Measurements from ENCODE around the gene MAP3K2. TPM values are rescaled to one million over a fixed set of nuclear protein-coding genes. Genes with fewer than 3 reads are reported as not detected.

MAP3K2 gene
- 19.4 TPM for polyA plus RNA-seq (2013, experiment 1 of 2)
- polyA plus RNA-seq (2013, experiment 2 of 2) = 19.7 TPM

- Histone ChIP-seq H3K9ac (ENCODE audit: low read length) (peak within 1 kb of the TSS; percentile 97), H3K4me2 (ENCODE audit: low read length, poor library complexity, severe bottlenecking) (peak within 1 kb of the TSS; percentile 92), H3K9me3 (ENCODE audit: control insufficient read depth, low read length) (no peaks in the 10 kb centered on the region), H3K79me1 (replicated peaks; ENCODE audit: low read length, poor library complexity, severe bottlenecking) (peaks cover 7% of the 10 kb centered on the region), H3K27me3 (ENCODE audit: control insufficient read depth in 1 of 2, insufficient read depth in 1 of 2, low read length in 2 of 2) (no peaks in the 10 kb centered on the region), H2BK15ac (ENCODE audit: low read depth, poor library complexity, severe bottlenecking) (peak within 1 kb of the TSS; percentile 93), H2BK5ac (ENCODE audit: low read depth, low read length, poor library complexity, severe bottlenecking) (peak within 1 kb of the TSS; percentile 97), H3K18ac (ENCODE audit: low read depth in 1 of 2, low read length in 2 of 2) (peak within 1 kb of the TSS; percentile 98 to 99), H4K8ac (ENCODE audit: low read length) (peak within 1 kb of the TSS; percentile 96), H2BK120ac (ENCODE audit: low read depth, low read length) (peak within 1 kb of the TSS; percentile 100), H3K4me1 (ENCODE audit: control insufficient read depth, insufficient read depth, low read depth, low read length) (peaks cover 4% of the 10 kb centered on the region), H2AFZ (ENCODE audit: low read depth, low read length) (peak within 1 kb of the TSS; percentile 71), H2BK12ac (ENCODE audit: low read length in 2 of 2) (peak within 1 kb of the TSS in 1 of 2 experiments; percentile 77), H3K14ac (ENCODE audit: low read length in 2 of 2) (peak within 1 kb of the TSS; percentile 94 to 100), H2AK5ac (ENCODE audit: low read length, severe bottlenecking) (peak within 1 kb of the TSS; percentile 51), H3K36me3 (ENCODE audit: control insufficient read depth in 1 of 2, insufficient read depth in 2 of 2, low read depth in 1 of 2, low read length in 2 of 2) (no peaks in the 10 kb centered on the region), H3K4ac (ENCODE audit: low read depth in 1 of 2, low read length in 2 of 2) (peak within 1 kb of the TSS; percentile 96 to 99), H4K91ac (ENCODE audit: low read length) (peak within 1 kb of the TSS; percentile 97), H3K27ac (ENCODE audit: low read length, poor library complexity, severe bottlenecking) (peak within 1 kb of the TSS; percentile 86), H3K4me3 (ENCODE audit: insufficient read depth in 1 of 2, low read depth in 1 of 2, low read length in 2 of 2) (peak within 1 kb of the TSS; percentile 92 to 99), H3K23ac (ENCODE audit: low read length in 2 of 2) (peak within 1 kb of the TSS in 1 of 2 experiments; percentile 99)
- DNase-seq = peak; percentile 91
- 1% methylated on average over 47 of the region's 100 CpGs for WGBS
Measured at GRCh38 chr2:127387655-127388422, at the start of gene MAP3K2. TSS of gene MAP3K2 (minus strand) at chr2:127387975. CDS start at chr2:127343129, 44,846 bp downstream.

DNA sequence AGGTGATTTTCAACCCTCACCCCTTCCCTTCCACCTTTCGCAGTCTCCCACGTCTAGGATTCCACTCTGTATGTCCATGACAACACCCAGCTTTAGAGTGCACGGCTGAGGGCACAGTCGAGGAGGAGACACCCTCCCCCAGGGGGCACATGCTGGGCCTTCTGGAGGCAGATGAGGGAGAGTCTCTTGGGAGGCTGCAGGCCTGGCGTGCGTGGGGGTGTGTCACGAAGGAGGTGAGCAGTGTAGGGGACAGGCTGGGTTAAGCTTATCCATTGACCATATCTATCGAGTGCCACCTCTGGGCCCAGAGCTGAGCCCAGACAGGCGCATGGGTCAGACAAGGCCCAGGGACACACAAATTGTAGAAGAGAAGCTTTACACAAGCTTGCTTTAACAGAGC lies 49.3 kb upstream of the MAP3K2 start:
- Histone ChIP-seq H3K4me2 (ENCODE audit: low read length, poor library complexity, severe bottlenecking) (no peak overlapping the region), H2BK15ac (ENCODE audit: low read depth, poor library complexity, severe bottlenecking) (no peak overlapping the region), H3K4me1 (ENCODE audit: control insufficient read depth, insufficient read depth, low read depth, low read length) (peaks cover 1% of the 10 kb centered on the region), H4K8ac (ENCODE audit: low read length) (no peak overlapping the region), H3K14ac (ENCODE audit: low read length in 2 of 2) (no peak overlapping the region), H2BK120ac (ENCODE audit: low read depth, low read length) (no peak overlapping the region), H3K27me3 (ENCODE audit: control insufficient read depth in 1 of 2, insufficient read depth in 1 of 2, low read length in 2 of 2) (no peaks in the 10 kb centered on the region), H3K9me3 (ENCODE audit: control insufficient read depth, low read length) (peaks cover 11% of the 10 kb centered on the region), H2AFZ (ENCODE audit: low read depth, low read length) (no peak overlapping the region), H3K4ac (ENCODE audit: low read depth in 1 of 2, low read length in 2 of 2) (no peak overlapping the region), H2BK12ac (ENCODE audit: low read length in 2 of 2) (no peak overlapping the region), H2BK5ac (ENCODE audit: low read depth, low read length, poor library complexity, severe bottlenecking) (no peak overlapping the region), H3K36me3 (ENCODE audit: control insufficient read depth in 1 of 2, insufficient read depth in 2 of 2, low read depth in 1 of 2, low read length in 2 of 2) (peaks cover 0 to 4% of the 10 kb centered on the region in 2 experiments), H3K18ac (ENCODE audit: low read depth in 1 of 2, low read length in 2 of 2) (no peak overlapping the region), H4K91ac (ENCODE audit: low read length) (no peak overlapping the region), H3K23ac (ENCODE audit: low read length in 2 of 2) (no peak overlapping the region), H3K4me3 (ENCODE audit: insufficient read depth in 1 of 2, low read depth in 1 of 2, low read length in 2 of 2) (no peak overlapping the region), H3K27ac (ENCODE audit: low read length, poor library complexity, severe bottlenecking) (no peak overlapping the region), H3K9ac (ENCODE audit: low read length) (no peak overlapping the region), H3K79me1 (replicated peaks; ENCODE audit: low read length, poor library complexity, severe bottlenecking) (no peaks in the 10 kb centered on the region), H2AK5ac (ENCODE audit: low read length, severe bottlenecking) (no peak overlapping the region)
- DNase-seq = no peak
- 93% methylated on average over 9 of the region's 9 CpGs for WGBS

- H2BK15ac ChIP-seq (ENCODE audit: low read depth, poor library complexity, severe bottlenecking) = no peak overlapping the region
- H3K36me3 ChIP-seq (ENCODE audit: control insufficient read depth in 1 of 2, insufficient read depth in 2 of 2, low read depth in 1 of 2, low read length in 2 of 2) = peaks cover 0 to 3% of the 10 kb centered on the region in 2 experiments
- no peak overlapping the region for H3K4me2 ChIP-seq (ENCODE audit: low read length, poor library complexity, severe bottlenecking)
- no peak overlapping the region for H3K4ac ChIP-seq (ENCODE audit: low read depth in 1 of 2, low read length in 2 of 2)
- peaks cover 3% of the 10 kb centered on the region for H3K4me1 ChIP-seq (ENCODE audit: control insufficient read depth, insufficient read depth, low read depth, low read length)
- no peak overlapping the region for H3K23ac ChIP-seq (ENCODE audit: low read length in 2 of 2)
- no peak overlapping the region for H2AK5ac ChIP-seq (ENCODE audit: low read length, severe bottlenecking)
- no peaks in the 10 kb centered on the region for H3K27me3 ChIP-seq (ENCODE audit: control insufficient read depth in 1 of 2, insufficient read depth in 1 of 2, low read length in 2 of 2)
- no peak overlapping the region for H4K91ac ChIP-seq (ENCODE audit: low read length)
- H3K4me3 ChIP-seq (ENCODE audit: insufficient read depth in 1 of 2, low read depth in 1 of 2, low read length in 2 of 2) = no peak overlapping the region
- no peak overlapping the region for H4K8ac ChIP-seq (ENCODE audit: low read length)
- H2BK5ac ChIP-seq (ENCODE audit: low read depth, low read length, poor library complexity, severe bottlenecking) = no peak overlapping the region
- no peak overlapping the region for H2BK12ac ChIP-seq (ENCODE audit: low read length in 2 of 2)
- H2AFZ ChIP-seq (ENCODE audit: low read depth, low read length) = no peak overlapping the region
- no peak overlapping the region for H3K18ac ChIP-seq (ENCODE audit: low read depth in 1 of 2, low read length in 2 of 2)
- H3K9ac ChIP-seq (ENCODE audit: low read length) = no peak overlapping the region
- no peak overlapping the region for H3K14ac ChIP-seq (ENCODE audit: low read length in 2 of 2)
- H3K27ac ChIP-seq (ENCODE audit: low read length, poor library complexity, severe bottlenecking) = no peak overlapping the region
- WGBS = 99% methylated on average over 6 of the region's 6 CpGs
- DNase-seq = no peak
- no peaks in the 10 kb centered on the region for H3K9me3 ChIP-seq (ENCODE audit: control insufficient read depth, low read length)
- no peak overlapping the region for H2BK120ac ChIP-seq (ENCODE audit: low read depth, low read length)
- H3K79me1 ChIP-seq (replicated peaks; ENCODE audit: low read length, poor library complexity, severe bottlenecking) = no peaks in the 10 kb centered on the region
Measured at GRCh38 chr2:127434515-127434914, 46.7 kb upstream of the MAP3K2 start.

GRCh38 chr2:127431408-127432023 lies 43.7 kb upstream of the MAP3K2 start:
- 85% methylated on average over 14 of the region's 14 CpGs for WGBS
- H3K4me3 ChIP-seq (ENCODE audit: insufficient read depth in 1 of 2, low read depth in 1 of 2, low read length in 2 of 2) = no peak overlapping the region
- no peak overlapping the region for H4K91ac ChIP-seq (ENCODE audit: low read length)
- H4K8ac ChIP-seq (ENCODE audit: low read length) = no peak overlapping the region
- no peak overlapping the region for H3K9ac ChIP-seq (ENCODE audit: low read length)
- H2BK120ac ChIP-seq (ENCODE audit: low read depth, low read length) = no peak overlapping the region
- H3K27me3 ChIP-seq (ENCODE audit: control insufficient read depth in 1 of 2, insufficient read depth in 1 of 2, low read length in 2 of 2) = peaks cover 0 to 5% of the 10 kb centered on the region in 2 experiments
- H3K4ac ChIP-seq (ENCODE audit: low read depth in 1 of 2, low read length in 2 of 2) = no peak overlapping the region
- H3K27ac ChIP-seq (ENCODE audit: low read length, poor library complexity, severe bottlenecking) = no peak overlapping the region
- H2BK5ac ChIP-seq (ENCODE audit: low read depth, low read length, poor library complexity, severe bottlenecking) = no peak overlapping the region
- no peak overlapping the region for H3K14ac ChIP-seq (ENCODE audit: low read length in 2 of 2)
- no peak overlapping the region for H3K4me2 ChIP-seq (ENCODE audit: low read length, poor library complexity, severe bottlenecking)
- peaks cover 0 to 4% of the 10 kb centered on the region in 2 experiments for H3K36me3 ChIP-seq (ENCODE audit: control insufficient read depth in 1 of 2, insufficient read depth in 2 of 2, low read depth in 1 of 2, low read length in 2 of 2)
- no peak overlapping the region for H3K23ac ChIP-seq (ENCODE audit: low read length in 2 of 2)
- H3K9me3 ChIP-seq (ENCODE audit: control insufficient read depth, low read length) = no peaks in the 10 kb centered on the region
- no peak for DNase-seq
- H3K4me1 ChIP-seq (ENCODE audit: control insufficient read depth, insufficient read depth, low read depth, low read length) = peaks cover 2% of the 10 kb centered on the region
- no peak overlapping the region for H2AFZ ChIP-seq (ENCODE audit: low read depth, low read length)
- peak overlapping the region; percentile 12 for H2BK15ac ChIP-seq (ENCODE audit: low read depth, poor library complexity, severe bottlenecking)
- H3K18ac ChIP-seq (ENCODE audit: low read depth in 1 of 2, low read length in 2 of 2) = no peak overlapping the region
- no peak overlapping the region for H2AK5ac ChIP-seq (ENCODE audit: low read length, severe bottlenecking)
- no peak overlapping the region for H2BK12ac ChIP-seq (ENCODE audit: low read length in 2 of 2)
- H3K79me1 ChIP-seq (replicated peaks; ENCODE audit: low read length, poor library complexity, severe bottlenecking) = no peaks in the 10 kb centered on the region
